Parathyroid adenoma (tissue), 2 donors: Measurements from ENCODE around the gene GTF2A1.

Source experiments
- H2AFZ ChIP-seq: fragments of 300-600 bp; sonication (generic); one replicate; pipeline ENCODE4 v1.7.0; 2017; ENCODE audit warnings: antibody characterized with exemption, mild to moderate bottlenecking
- H3K27ac ChIP-seq: fragments of 300-600 bp; sonication (generic); one replicate; pipeline ENCODE4 v1.7.0; 2017
- H3K27me3 ChIP-seq: fragments of 300-600 bp; sonication (generic); one replicate; pipeline ENCODE4 v1.7.0; 2017; ENCODE audit warnings: low read length; ENCODE audit not compliant: control insufficient read depth, insufficient read depth
- H3K36me3 ChIP-seq: fragments of 300-600 bp; sonication (generic); one replicate; pipeline ENCODE4 v1.7.0; 2017; ENCODE audit warnings: low read length; ENCODE audit not compliant: control insufficient read depth, insufficient read depth
- H3K4me1 ChIP-seq: fragments of 300-600 bp; sonication (generic); one replicate; pipeline ENCODE4 v1.7.0; 2017; ENCODE audit warnings: control low read depth
- H3K4me2 ChIP-seq: fragments of 300-600 bp; sonication (generic); one replicate; pipeline ENCODE4 v1.7.0; 2017; ENCODE audit warnings: low read length
- H3K4me3 ChIP-seq: fragments of 300-600 bp; sonication (generic); one replicate; pipeline ENCODE4 v1.7.0; 2017; ENCODE audit warnings: low read depth, low read length
- H3K79me2 ChIP-seq: fragments of 300-600 bp; sonication (generic); one replicate; pipeline ENCODE4 v1.7.0; 2017; ENCODE audit warnings: control low read depth
- H3K9ac ChIP-seq: fragments of 300-600 bp; sonication (generic); one replicate; pipeline ENCODE4 v1.7.0; 2017; ENCODE audit warnings: mild to moderate bottlenecking
- H3K9me3 ChIP-seq: fragments of 300-600 bp; sonication (generic); one replicate; pipeline ENCODE4 v1.7.0; 2017; ENCODE audit warnings: low read length; ENCODE audit not compliant: control insufficient read depth
- CTCF ChIP-seq: fragments of 300-600 bp; sonication (generic); IDR thresholded peaks from one replicate; pipeline ENCODE4 v1.7.0; 2017; ENCODE audit warnings: antibody characterized with exemption, mild to moderate bottlenecking
- donor health status: primary hyperparathyroidism.

The GTF2A1 gene

GRCh38 chr14:81219210-81219758 lies 1.5 kb downstream of the GTF2A1 start:
- H3K4me3 ChIP-seq = peak overlapping the region; percentile 88
- H3K79me2 ChIP-seq = peaks cover 30% of the 10 kb centered on the region
- TF ChIP-seq CTCF = no peak
- H2AFZ ChIP-seq = peak overlapping the region; percentile 89
- H3K27ac ChIP-seq = peak overlapping the region; percentile 95
- no peaks in the 10 kb centered on the region for H3K9me3 ChIP-seq
- no peaks in the 10 kb centered on the region for H3K27me3 ChIP-seq
- peak overlapping the region; percentile 82 for H3K9ac ChIP-seq
- H3K36me3 ChIP-seq = no peaks in the 10 kb centered on the region
- H3K4me2 ChIP-seq = peak overlapping the region; percentile 66
- H3K4me1 ChIP-seq = peaks cover 4% of the 10 kb centered on the region

GRCh38 chr14:81211844-81212243 lies 8.9 kb downstream of the GTF2A1 start:
- H3K4me3 ChIP-seq = no peak overlapping the region
- no peak overlapping the region for H3K9ac ChIP-seq
- H3K4me1 ChIP-seq = peaks cover 7% of the 10 kb centered on the region
- H3K36me3 ChIP-seq = no peaks in the 10 kb centered on the region
- H3K27me3 ChIP-seq = no peaks in the 10 kb centered on the region
- H3K9me3 ChIP-seq = no peaks in the 10 kb centered on the region
- H3K27ac ChIP-seq = no peak overlapping the region
- H2AFZ ChIP-seq = no peak overlapping the region
- no peak overlapping the region for H3K4me2 ChIP-seq
- H3K79me2 ChIP-seq = peaks cover 38% of the 10 kb centered on the region
- peak; percentile 25 for TF ChIP-seq CTCF

GRCh38 chr14:81209167-81209836 lies 11.5 kb downstream of the GTF2A1 start:
- H3K79me2 ChIP-seq = peaks cover 29% of the 10 kb centered on the region
- H3K9me3 ChIP-seq = no peaks in the 10 kb centered on the region
- H3K9ac ChIP-seq = no peak overlapping the region
- no peaks in the 10 kb centered on the region for H3K36me3 ChIP-seq
- H2AFZ ChIP-seq = no peak overlapping the region
- no peak overlapping the region for H3K27ac ChIP-seq
- no peak overlapping the region for H3K4me3 ChIP-seq
- H3K27me3 ChIP-seq = no peaks in the 10 kb centered on the region
- peaks cover 11% of the 10 kb centered on the region for H3K4me1 ChIP-seq
- TF ChIP-seq CTCF = no peak
- H3K4me2 ChIP-seq = no peak overlapping the region

GRCh38 chr14:81208489-81208888 lies 12.3 kb downstream of the GTF2A1 start:
- Histone ChIP-seq H3K27ac (no peak overlapping the region), H2AFZ (no peak overlapping the region), H3K9ac (no peak overlapping the region), H3K4me2 (no peak overlapping the region), H3K9me3 (no peaks in the 10 kb centered on the region), H3K4me3 (no peak overlapping the region), H3K36me3 (no peaks in the 10 kb centered on the region), H3K27me3 (no peaks in the 10 kb centered on the region), H3K79me2 (peaks cover 24% of the 10 kb centered on the region), H3K4me1 (peaks cover 11% of the 10 kb centered on the region)
- no peak for TF ChIP-seq CTCF

- H3K79me2 ChIP-seq = peaks cover 12% of the 10 kb centered on the region
- no peaks in the 10 kb centered on the region for H3K9me3 ChIP-seq
- no peak overlapping the region for H3K9ac ChIP-seq
- H2AFZ ChIP-seq = no peak overlapping the region
- H3K4me1 ChIP-seq = peaks cover 4% of the 10 kb centered on the region
- H3K4me2 ChIP-seq = no peak overlapping the region
- H3K36me3 ChIP-seq = no peaks in the 10 kb centered on the region
- no peak for TF ChIP-seq CTCF
- H3K27me3 ChIP-seq = no peaks in the 10 kb centered on the region
- no peak overlapping the region for H3K4me3 ChIP-seq
- H3K27ac ChIP-seq = no peak overlapping the region
Observed at GRCh38 chr14:81206115-81206514, 14.6 kb downstream of the GTF2A1 start.
